Measurements from ENCODE around the gene COMT.
A peak's percentile ranks its signal among the peaks of the same experiment; 100 is the strongest.
"Not testable (repeated sequence)": the region's sequence is repeated elsewhere in the genome, so short reads cannot be mapped to it uniquely, and the experiment has no call there.

Gene COMT

GRCh38 chr22:19932367-19933206 lies 9.0 kb upstream of the COMT start:
- WGBS, result 92% methylated on average over 12 of the region's 12 CpGs
- no peak overlapping the region for H3K4me3 ChIP-seq (ENCODE audit: low read length)
- H3K36me3 ChIP-seq (ENCODE audit: insufficient read depth, low read length), result no peaks in the 10 kb centered on the region
- H3K9ac ChIP-seq (ENCODE audit: low read depth, low read length), result no peak overlapping the region
- H3K4me1 ChIP-seq (ENCODE audit: insufficient read depth, low read length), result no peaks in the 10 kb centered on the region
- no peak overlapping the region for H3K27ac ChIP-seq (ENCODE audit: low read depth, low read length)
- no peaks in the 10 kb centered on the region for H3K27me3 ChIP-seq (ENCODE audit: insufficient read depth, low read length)
- 0 out of 2 replicates have a peak, but pooled peaks cover 5% of the 10 kb centered on the region for H3K9me3 ChIP-seq (ENCODE audit: insufficient read depth, low read depth, low read length)

GRCh38 chr22:19933341-19934241 lies 8.0 kb upstream of the COMT start:
- no peaks in the 10 kb centered on the region for H3K36me3 ChIP-seq (ENCODE audit: insufficient read depth, low read length)
- WGBS, result 84% methylated on average over 9 of the region's 9 CpGs
- H3K27ac ChIP-seq (ENCODE audit: low read depth, low read length), result no peak overlapping the region

GRCh38 chr22:19935123-19935718 lies 6.4 kb upstream of the COMT start:
- H3K9ac ChIP-seq (ENCODE audit: low read depth, low read length); H3K4me3 ChIP-seq (ENCODE audit: low read length); H3K4me1 ChIP-seq (ENCODE audit: insufficient read depth, low read length); H3K27ac ChIP-seq (ENCODE audit: low read depth, low read length); H3K9me3 ChIP-seq (ENCODE audit: insufficient read depth, low read depth, low read length); H3K36me3 ChIP-seq (ENCODE audit: insufficient read depth, low read length); H3K27me3 ChIP-seq (ENCODE audit: insufficient read depth, low read length): not testable (repeated sequence)
- 95% methylated on average over 9 of the region's 11 CpGs for WGBS

More at GRCh38 chr22:19933341-19934241, 8.0 kb upstream of the COMT start:
- no peak overlapping the region for H3K9ac ChIP-seq (ENCODE audit: low read depth, low read length)
- no peak overlapping the region for H3K4me3 ChIP-seq (ENCODE audit: low read length)
- no peaks in the 10 kb centered on the region for H3K27me3 ChIP-seq (ENCODE audit: insufficient read depth, low read length)
- no peaks in the 10 kb centered on the region for H3K4me1 ChIP-seq (ENCODE audit: insufficient read depth, low read length)
- 0 out of 2 replicates have a peak, but pooled peaks cover 5% of the 10 kb centered on the region for H3K9me3 ChIP-seq (ENCODE audit: insufficient read depth, low read depth, low read length)

DNA sequence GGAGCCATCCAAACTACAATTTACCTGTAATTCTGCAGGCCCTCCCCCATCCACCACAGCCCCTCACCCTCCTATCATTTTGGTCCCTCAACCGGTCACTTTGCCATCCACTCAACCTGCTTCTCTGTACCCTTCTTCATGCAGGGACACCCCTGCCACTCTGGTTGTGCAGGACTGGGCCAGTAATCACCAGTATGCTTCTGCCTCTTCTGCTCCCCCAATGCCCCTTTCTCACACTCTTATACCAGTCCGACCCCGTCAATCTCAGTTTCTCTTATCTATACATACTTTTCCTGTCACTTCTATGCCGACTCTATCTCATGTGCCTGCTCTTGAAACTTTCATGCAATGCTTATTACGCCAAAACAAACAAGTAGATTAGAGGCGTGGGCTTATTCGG lies 5.1 kb upstream of the COMT start:
- Histone ChIP-seq H3K27ac (ENCODE audit: low read depth, low read length) (no peak overlapping the region), H3K9ac (ENCODE audit: low read depth, low read length) (no peak overlapping the region), H3K36me3 (ENCODE audit: insufficient read depth, low read length) (no peaks in the 10 kb centered on the region), H3K27me3 (ENCODE audit: insufficient read depth, low read length) (no peaks in the 10 kb centered on the region), H3K4me1 (ENCODE audit: insufficient read depth, low read length) (no peaks in the 10 kb centered on the region), H3K9me3 (ENCODE audit: insufficient read depth, low read depth, low read length) (0 out of 2 replicates have a peak, but pooled peaks cover 5% of the 10 kb centered on the region), H3K4me3 (ENCODE audit: low read length) (no peak overlapping the region)
- WGBS, result 94% methylated on average over 7 of the region's 7 CpGs

DNA sequence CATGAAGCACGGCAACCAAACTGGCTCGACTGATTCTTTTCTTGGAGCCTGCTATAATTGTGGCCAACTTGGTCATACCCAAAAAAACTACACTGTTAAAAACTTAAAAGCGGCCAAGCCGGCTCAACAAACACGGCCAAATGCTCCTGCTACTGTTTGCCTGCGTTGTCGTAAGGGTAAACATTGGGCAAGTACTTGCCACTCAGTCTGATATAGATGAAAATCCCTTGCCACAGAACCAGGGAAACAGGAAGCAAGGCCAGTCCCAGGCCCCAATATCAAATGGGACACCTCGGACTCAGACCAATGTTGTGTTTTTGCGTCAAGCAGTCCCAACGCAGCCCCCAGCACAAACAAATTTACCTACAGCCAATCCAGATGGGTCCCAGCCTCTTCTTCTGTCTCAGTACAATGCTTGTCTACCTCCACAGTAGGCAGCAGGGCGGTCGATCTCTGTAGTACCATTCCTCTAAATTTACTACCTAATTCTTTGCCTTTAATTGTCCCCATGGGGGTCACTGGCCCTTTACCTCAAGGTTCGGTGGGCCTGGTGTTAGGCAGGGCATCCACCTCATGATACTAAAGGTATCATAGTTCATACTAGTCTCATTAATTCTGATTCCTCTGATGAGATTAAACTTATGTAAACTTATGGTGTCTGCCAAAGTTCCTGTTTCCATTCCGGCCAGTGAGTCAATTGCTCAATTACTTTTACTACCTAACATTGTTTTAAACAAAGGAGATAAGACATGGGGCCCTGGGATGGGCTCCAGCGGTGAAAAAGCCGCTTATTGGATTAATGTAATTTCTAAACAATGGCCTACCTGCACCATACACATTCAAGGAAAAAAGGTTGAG lies 3.7 kb upstream of the COMT start:
- Histone ChIP-seq H3K27me3 (ENCODE audit: insufficient read depth, low read length) (no peaks in the 10 kb centered on the region), H3K4me1 (ENCODE audit: insufficient read depth, low read length) (peaks cover 8% of the 10 kb centered on the region), H3K36me3 (ENCODE audit: insufficient read depth, low read length) (no peaks in the 10 kb centered on the region), H3K9ac (ENCODE audit: low read depth, low read length) (no peak overlapping the region), H3K9me3 (ENCODE audit: insufficient read depth, low read depth, low read length) (0 out of 2 replicates have a peak, but pooled peaks cover 5% of the 10 kb centered on the region), H3K27ac (ENCODE audit: low read depth, low read length) (no peak overlapping the region), H3K4me3 (ENCODE audit: low read length) (no peak overlapping the region)
- WGBS, result 94% methylated on average over 14 of the region's 16 CpGs

DNA sequence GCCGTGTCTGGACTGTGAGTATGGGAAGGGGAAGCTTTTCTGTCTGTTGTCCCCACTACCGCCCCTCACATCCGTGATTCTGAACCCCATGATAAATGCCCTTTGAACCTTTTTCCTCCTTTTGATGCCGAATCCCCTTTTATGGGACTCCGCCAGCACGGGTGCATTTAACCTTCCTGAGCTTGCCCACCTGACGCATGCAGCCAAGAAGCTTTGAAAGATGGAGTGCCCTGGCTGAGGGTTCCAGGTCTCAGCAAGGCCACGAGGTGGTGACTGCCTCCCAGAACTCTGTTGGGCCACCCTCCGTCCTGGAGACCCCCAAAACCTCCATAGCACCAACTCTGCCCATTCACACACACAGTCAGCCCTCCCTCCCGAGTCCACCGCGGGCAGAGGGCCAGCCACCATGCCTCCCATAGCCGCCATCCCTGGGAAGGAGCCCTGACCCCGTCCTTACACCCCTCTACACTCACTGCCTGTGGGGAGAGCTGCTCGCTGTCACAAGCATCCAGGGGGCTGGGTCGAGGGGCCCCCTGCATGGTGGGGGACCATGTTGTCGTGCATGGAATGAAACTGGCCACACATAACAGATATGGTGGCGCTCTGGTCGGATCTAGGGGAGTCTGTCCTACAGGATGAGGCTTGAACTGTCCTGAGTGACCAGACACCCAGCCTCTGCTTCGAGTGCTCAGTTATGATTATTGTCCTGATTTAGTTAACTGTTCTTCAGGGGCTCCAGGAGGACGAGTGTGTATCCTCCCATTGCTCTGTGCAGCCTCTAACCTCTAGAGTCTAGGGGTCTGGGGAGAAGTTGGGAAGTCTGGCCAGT lies 822 bp upstream of the COMT start:
- H3K9ac ChIP-seq (ENCODE audit: low read depth, low read length), result peak overlapping the region; percentile 79
- H3K27ac ChIP-seq (ENCODE audit: low read depth, low read length), result no peak overlapping the region
- H3K4me3 ChIP-seq (ENCODE audit: low read length), result peak overlapping the region; percentile 78
- 90% methylated on average over 21 of the region's 21 CpGs for WGBS
- H3K4me1 ChIP-seq (ENCODE audit: insufficient read depth, low read length), result peaks cover 20% of the 10 kb centered on the region
- H3K9me3 ChIP-seq (ENCODE audit: insufficient read depth, low read depth, low read length), result no peaks in the 10 kb centered on the region
- H3K27me3 ChIP-seq (ENCODE audit: insufficient read depth, low read length), result no peaks in the 10 kb centered on the region
- H3K36me3 ChIP-seq (ENCODE audit: insufficient read depth, low read length), result peaks cover 3% of the 10 kb centered on the region; the same call in 1 of the 2 replicates

GRCh38 chr22:19942157-19943081 lies 847 bp downstream of the COMT start:
- Histone ChIP-seq H3K9ac (ENCODE audit: low read depth, low read length) (peak overlapping the region; percentile 79), H3K27me3 (ENCODE audit: insufficient read depth, low read length) (no peaks in the 10 kb centered on the region), H3K4me1 (ENCODE audit: insufficient read depth, low read length) (peaks cover 20% of the 10 kb centered on the region), H3K27ac (ENCODE audit: low read depth, low read length) (peak overlapping the region; percentile 60), H3K9me3 (ENCODE audit: insufficient read depth, low read depth, low read length) (no peaks in the 10 kb centered on the region), H3K4me3 (ENCODE audit: low read length) (peak overlapping the region; percentile 78), H3K36me3 (ENCODE audit: insufficient read depth, low read length) (peaks cover 3% of the 10 kb centered on the region; the same call in 1 of the 2 replicates)
- 43% methylated on average over 8 of the region's 8 CpGs for WGBS

GRCh38 chr22:19943082-19944026 lies 1.8 kb downstream of the COMT start:
- H3K9me3 ChIP-seq (ENCODE audit: insufficient read depth, low read depth, low read length), result no peaks in the 10 kb centered on the region
- H3K4me3 ChIP-seq (ENCODE audit: low read length), result peak overlapping the region; percentile 78
- H3K9ac ChIP-seq (ENCODE audit: low read depth, low read length), result peak overlapping the region; percentile 79
- H3K27ac ChIP-seq (ENCODE audit: low read depth, low read length), result peak overlapping the region; percentile 60
- peaks cover 20% of the 10 kb centered on the region for H3K4me1 ChIP-seq (ENCODE audit: insufficient read depth, low read length)
- WGBS, result 70% methylated on average over 11 of the region's 11 CpGs
- H3K36me3 ChIP-seq (ENCODE audit: insufficient read depth, low read length), result peaks cover 3% of the 10 kb centered on the region; the same call in 1 of the 2 replicates
- H3K27me3 ChIP-seq (ENCODE audit: insufficient read depth, low read length), result no peaks in the 10 kb centered on the region
